EH (cell line): ENCODE results near the gene CYSLTR2.

Experiments used
- DNase-seq: peaks from one replicate; pipeline ENCODE4 v3.0.0-alpha.2; 2015; ENCODE audit warnings: low read depth

CYSLTR2 gene, protein sequence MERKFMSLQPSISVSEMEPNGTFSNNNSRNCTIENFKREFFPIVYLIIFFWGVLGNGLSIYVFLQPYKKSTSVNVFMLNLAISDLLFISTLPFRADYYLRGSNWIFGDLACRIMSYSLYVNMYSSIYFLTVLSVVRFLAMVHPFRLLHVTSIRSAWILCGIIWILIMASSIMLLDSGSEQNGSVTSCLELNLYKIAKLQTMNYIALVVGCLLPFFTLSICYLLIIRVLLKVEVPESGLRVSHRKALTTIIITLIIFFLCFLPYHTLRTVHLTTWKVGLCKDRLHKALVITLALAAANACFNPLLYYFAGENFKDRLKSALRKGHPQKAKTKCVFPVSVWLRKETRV

DNA sequence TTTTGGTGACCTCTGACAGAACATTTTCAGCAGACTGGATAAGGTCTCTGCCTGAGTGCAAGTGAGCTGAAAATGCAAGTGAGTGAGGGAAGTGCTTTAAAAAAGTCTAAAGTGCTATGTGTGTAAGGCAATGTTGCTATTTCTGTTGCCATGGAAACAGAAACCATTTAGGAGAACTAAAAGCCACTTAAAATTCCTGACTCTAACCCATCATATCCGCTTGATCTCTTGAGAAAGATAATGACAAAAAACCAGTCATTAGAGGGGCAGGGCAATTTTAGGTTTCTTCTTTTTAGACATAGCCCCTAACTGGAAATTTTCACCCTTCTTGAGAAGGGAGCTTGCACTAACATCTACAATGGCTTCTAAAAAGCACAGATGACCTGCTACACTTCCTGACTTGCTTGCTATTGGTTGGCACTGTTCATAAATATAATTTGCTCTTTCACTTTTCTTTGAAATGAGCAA, at the start of gene CYSLTR2:
Gene CYSLTR2 (plus strand): TSS at position 458 of the 468 bp plus-strand sequence. CDS start 52,889 bp downstream, outside the sequence.
- DNase-seq, result peak; percentile 66

DNA sequence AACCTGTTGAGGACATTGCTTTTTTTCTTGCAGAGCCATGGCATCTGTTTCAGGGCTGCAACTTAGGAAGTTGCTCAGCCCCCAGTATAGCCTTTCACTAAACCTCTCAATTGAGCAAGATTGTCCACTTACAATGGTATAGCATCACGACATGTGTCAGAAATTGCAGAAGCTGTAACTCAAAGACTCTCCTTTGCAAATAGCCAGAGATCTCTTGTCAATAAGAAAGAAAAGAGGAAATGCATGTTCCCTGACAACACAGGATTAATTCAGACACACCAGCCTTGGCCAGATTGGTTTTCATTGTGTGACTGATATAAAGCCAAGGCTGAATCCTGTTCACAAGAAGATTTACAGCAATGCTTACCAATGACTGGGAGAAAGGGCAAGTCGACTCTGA, 38.7 kb upstream of the CYSLTR2 start:
- DNase-seq, result no peak

DNA sequence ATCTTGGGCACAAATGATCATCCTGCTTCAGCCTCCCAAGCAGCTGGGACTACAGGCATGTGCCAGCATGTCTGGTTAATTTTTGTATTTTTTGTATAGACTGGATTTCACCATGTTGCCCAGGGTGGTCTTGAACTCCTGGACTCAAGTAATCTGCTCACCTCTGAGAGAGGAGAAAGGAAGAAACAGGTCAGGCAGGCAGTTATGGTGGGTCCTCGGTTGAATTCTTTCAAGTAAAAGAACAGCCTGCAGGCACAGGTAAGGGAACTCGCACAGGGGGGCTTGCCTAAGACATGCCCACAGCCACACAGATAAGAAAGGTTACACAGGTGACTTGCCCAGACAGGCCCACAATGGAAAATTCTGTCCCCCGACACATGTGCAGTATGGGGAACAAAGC, 34.8 kb upstream of the CYSLTR2 start:
- no peak for DNase-seq

DNA sequence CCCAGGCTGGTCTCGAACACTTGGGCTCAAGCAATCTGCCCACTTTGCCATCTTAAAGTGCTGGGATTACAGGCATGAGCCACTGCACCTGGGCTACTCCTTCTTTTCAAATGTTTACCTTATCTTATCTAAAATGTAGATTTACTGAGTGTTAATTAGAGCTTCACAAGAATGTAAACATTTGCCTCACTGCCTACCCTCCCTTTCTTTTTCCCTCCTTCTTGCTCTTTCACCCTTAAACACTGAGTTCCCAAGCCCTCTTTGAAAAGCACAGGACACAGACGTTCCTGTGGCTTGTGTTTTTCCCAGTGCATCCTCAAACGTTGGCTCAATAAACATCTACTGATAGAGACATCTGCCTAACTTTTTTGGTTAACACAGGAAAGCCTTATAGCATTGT, 32.7 kb upstream of the CYSLTR2 start:
- no peak for DNase-seq

DNA sequence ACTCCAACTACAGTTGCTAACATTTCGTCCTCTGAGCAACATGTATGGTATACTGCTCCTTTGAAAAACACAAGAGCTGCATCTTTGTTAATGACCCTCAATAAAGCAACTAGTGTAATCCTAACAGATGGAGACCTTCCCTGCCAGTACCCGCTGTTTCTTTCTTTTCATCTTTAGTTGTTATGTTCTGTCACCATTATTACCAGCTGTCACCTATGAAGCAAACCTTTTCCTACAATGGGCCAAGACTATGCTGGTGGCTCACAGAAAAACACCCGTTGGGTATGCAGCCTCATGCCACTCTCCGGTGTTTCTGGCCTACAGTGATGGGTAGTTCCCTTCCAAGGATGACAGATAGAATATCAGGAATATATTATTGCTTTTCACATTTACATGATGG, 29.7 kb upstream of the CYSLTR2 start:
- DNase-seq, result no peak

DNA sequence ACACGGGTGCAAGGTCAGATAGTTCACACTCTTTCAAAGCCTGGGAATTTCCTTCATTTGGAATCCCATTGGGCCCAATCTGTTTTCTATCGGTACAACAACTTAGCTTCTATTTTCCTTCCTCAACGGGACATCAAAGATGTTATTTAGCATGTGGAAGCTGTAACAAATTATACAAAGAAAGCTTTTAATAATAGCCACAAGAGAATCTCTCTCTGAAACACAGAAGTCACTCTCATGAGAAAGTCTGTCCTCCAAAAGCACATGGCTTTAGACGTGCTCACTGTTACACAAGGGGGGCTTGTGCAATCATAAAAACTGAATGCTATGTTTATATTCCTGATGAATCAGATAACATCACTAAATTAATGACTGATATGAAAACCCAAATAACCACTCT, 28.9 kb upstream of the CYSLTR2 start:
- no peak for DNase-seq

DNA sequence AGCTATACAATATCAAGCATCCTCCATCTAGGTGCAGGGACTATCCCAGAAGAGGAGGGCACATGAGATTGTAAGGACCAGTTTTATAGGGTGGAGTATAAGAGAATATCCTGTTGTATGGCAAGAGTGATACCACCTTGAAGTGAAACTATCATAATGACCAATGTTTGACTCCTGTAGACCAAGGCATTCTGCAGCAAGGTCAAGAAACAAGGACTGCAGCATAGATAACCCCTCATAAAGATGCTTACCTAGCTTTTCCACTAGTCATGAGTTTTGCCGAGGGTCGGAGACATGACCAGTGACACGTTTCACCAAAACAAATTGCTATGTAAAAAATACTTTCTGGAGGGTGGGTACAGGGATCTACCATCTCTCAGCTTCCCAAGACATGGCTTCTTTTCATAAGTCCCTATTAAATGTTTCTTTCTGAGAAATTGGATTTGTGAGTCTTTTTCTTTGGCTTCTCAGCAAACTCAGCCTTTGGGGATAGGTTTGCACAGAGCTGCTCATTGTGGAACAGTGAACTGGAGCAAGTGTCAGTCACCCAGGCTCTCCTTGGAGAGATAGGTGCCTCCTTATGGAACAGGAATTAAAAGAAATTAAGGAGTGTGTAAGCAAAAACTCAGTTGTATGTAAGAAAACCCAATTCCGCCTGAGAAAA, 28.2 kb upstream of the CYSLTR2 start:
- DNase-seq, result no peak

DNA sequence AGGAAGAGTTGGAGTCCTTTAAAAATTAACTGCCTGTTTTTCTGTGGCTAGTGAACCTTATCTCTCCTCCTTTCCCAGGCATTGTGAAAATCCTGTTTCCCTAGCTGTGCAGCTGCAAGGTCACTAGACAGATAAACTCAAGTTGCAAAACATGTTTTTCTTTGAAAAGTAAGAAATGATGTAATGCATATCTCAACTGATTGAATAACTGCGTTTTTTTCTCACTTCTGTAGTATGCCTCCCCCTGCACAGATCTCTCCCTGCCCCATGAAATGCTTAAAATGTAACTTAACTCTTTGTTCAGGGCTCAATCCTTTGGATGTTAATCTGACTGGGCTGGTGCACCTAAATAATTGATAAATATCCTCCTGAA, 27.7 kb upstream of the CYSLTR2 start:
- no peak for DNase-seq

DNA sequence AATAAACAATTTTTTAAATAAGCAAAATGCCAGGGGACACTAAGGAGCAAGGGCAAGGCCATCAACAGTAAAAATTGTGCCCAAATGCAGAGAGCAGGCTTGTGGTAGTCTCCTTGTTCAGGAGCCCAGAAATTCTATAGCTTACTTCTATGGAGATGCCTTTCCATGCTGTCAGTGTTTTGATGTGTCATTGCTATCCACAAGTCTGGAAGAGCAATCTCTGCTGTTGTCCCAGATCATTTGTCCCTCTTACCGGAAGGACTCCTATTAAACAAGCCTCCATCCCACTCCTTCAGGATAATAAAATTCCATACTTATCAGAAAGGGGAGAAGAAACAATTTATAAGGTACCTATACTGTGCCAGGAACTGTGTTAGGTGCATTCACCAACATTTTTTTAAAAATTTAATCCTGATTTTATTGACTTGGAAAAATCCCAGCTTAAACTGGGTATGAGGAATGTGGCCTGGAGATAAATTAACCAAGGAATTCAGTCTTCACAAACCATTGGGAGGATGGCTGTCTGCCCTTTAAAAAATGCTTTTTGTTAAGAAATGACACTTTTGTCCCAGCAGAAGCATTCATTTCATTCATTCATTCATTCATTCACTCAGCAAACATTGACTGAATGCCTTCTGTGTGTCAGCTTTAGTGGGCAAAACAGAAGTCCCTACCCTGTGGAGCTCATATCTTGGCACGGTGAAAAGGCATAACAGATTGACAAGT, 26.8 kb upstream of the CYSLTR2 start:
- DNase-seq, result no peak

DNA sequence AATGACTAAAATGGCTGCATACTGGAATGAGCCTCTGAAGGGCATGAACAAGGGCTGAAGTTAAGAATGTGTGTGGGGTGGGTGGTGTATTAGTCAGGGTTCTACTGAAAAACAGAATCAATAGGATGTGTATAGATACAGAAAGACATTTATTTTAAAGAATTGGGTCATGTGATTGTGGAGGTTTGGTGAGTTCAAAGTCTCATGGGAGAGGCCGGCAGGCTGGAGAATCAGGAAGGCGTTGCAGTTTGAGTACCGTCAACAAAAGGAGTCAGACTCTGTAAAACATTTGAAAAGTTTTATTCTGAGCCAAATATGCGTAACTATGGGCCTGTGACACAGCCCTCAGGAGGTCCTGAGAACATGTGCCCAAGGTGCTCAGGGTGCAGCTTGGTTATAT, 24.5 kb upstream of the CYSLTR2 start:
- no peak for DNase-seq

DNA sequence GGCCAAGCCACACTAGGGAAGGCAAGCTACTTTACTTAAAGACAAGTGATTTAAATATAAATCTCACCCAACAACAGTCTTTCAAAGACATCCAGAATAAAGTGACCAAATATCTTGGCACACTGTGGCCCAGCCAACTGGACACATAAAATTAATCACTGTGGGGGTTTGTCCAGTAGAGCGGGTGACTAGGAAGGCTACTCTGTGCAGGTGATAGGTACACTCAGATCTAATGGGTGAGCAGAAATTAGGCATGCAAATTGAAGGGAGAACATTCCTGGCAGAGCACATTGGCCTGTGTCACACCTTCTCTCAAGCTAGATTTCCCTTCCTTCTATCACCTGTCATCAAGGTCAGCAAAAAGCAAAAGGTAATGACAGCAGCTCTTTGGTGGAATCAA, 23.4 kb upstream of the CYSLTR2 start:
- no peak for DNase-seq

DNA sequence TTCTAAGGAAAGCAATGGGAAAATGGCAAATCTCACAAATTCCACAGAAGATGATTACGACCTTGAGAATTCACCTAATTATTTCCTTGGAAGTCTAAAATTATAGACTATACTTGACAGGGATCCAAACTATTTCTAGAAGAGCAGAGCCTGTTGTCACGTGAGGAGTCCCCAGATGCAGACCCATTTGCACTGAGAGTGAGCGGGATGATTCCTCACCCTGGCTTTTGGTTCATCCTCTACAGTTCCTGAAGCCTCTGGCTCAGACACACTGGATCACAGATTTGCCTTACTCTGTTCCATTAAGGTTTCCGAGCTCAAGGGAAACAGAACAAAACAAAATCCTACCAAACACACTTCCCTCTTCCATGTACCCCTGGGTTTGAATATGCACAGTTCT, 23.0 kb upstream of the CYSLTR2 start:
- no peak for DNase-seq

DNA sequence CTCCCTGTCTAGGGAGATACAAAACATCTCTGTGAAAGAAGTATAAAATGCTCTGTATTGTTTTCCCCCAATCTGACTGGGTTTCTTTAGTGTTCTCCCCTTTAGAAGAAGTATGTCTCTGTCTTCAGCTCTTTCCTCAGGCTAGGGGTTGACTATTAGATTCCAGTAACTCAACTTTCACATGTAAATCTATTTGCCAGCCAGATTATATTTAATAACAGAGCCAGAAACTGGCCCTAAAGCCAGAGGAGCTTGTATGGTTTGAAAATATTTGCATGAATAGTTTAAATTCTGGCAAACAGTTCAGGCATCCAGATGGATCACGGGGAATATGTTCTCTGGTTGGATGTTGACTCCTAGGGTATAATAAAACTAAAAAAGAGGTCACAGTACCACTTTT, 22.3 kb upstream of the CYSLTR2 start:
- no peak for DNase-seq

DNA sequence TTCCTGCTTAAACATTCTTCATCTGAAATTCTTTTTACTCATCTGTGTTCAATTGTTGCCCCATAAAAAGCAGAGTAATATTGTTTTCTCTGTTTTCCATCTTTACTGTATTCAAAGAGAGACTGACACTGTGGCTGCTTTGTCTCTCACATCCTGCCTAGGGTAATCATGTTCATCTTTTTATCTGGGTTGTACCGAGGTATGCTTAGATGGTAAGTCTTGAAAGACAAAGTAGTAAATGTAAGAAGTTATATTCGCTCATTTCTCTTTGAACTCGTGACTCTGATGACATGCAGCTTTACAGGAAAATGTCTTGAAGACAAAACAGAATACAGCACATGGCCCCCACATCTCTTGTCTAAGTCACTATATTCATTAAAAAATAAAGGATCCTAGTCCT, 20.0 kb upstream of the CYSLTR2 start:
- no peak for DNase-seq

DNA sequence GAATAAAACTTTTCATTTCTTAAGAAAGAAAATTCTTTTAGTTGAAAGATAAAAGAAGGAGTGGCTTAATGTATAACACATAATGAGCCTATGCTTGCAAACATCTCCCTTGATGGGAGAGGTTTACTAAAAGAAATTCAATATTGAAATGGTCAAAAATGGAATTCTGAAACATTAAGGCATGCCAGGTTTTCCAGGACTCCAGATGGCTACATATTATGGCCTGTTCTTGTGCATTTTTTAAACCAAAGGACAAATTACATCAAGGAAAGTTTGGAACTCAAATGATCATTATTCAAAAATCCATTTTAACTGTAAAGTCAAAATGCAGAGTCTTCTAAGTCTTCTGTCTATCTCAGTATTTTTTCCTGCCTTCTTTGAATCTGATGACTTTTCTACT, 19.1 kb upstream of the CYSLTR2 start:
- no peak for DNase-seq

DNA sequence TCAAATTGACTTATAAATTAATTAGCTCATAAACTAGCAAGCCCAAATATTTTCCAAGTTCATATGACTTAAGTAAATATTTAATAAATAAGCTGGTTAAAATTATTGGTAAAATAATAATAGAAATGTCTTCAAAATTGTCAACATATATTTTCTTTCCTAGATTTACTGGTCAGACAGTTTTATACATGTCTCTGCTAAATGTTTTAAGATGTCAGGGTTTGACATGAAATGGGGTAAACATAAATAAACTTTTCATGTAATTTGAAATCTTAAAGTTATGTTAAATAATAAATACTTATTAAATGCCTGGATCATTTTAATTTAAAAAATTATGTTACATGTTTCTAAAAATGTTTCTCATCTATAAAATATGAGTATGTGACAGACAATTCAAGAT, 18.3 kb upstream of the CYSLTR2 start:
- DNase-seq, result no peak

DNA sequence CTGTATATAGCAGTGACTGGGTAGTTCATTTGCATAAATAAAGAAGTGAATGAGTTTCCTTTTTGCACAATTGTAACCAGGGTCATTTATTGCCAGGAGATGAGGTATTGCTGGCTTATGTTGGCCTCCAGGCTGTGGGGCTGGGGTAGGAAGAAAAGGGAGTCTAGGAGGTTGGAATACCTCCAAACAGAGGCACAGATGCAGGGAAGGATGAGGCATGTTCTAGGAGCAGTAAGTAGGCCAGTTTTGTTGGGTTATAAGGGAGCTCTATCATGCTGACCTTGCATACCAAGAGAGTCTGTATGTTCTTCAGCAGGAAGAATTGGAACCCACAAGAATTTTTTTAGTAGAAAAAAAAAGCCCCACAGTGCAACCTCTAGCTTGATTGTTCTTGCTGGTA, 17.2 kb upstream of the CYSLTR2 start:
- DNase-seq, result peak; percentile 48

DNA sequence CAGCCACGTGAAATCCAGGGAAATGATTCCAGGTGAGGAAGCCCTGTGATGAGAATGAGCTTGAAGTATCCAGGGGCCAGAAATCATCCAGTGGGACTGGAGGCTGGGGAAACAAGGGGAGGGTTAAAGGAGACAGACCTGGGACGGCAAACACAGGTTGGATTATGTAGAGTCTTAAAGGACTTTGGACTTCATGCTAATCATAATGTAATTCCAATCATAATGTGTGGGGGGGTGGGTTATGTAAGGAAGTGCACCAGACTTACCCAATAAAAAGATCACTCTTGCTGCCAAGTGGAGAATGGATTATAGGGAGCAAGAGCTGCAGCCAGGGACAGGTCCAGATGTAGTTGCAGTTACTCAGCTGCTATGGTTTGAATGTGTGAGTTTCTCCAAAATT, 16.1 kb upstream of the CYSLTR2 start:
- DNase-seq, result no peak

DNA sequence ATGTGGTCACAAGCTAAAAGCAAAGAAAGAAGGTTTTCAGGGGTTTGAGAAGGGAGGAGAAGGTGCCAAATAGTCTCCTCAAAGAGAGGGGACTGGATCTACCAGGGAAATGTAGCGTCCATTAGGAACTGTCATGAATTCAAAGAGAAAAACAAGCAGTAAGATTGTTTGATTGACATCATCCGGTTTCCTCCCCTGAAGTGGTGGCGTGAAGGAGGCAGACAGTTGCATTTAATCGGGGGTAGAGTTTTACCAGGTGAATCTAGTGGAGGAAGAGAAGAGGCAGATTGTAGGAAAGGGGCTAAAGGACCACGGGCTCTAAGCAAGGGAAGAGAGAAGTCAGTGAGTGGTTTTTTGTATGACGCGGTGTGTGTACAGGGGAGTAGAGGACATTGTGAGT, 13.0 kb upstream of the CYSLTR2 start:
- DNase-seq, result no peak

DNA sequence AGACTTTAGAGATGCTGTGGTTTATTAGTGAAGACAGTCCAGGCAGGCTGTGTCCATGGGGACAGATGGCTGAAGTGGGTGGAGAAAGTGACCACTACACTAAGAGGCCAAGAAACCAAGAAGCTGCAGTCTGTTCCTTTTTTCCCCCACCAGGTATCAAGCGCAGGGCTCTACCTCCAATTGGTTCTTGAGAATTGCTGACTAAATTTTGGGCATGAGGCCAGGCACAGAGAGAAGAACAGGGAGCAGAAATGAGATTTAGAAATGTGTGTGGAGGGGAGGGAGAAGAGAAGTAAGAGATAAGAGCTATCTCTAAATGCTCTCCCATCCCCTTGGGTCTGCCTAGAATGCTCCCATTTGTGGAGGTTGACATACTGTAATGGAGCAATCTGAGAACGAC, 12.3 kb upstream of the CYSLTR2 start:
- no peak for DNase-seq

DNA sequence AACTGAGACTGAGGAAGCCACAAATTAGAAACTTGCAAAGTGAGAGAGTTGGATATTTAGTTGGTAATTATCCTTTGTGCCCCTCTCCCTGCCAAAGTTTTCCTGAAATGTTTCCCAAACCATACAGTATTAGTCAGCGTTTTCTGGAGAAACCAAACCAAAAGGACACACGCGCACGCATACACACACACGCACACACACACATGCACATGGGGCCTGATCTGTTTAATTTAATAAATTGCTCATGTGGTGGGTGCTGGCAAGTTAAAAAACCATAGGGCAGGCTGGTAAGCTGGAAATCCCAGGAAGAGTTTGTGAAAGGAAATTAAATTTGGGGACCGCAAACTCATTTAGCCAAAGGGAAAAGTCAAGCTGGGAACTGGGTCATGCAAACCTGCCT, 11.7 kb upstream of the CYSLTR2 start:
- DNase-seq, result no peak

DNA sequence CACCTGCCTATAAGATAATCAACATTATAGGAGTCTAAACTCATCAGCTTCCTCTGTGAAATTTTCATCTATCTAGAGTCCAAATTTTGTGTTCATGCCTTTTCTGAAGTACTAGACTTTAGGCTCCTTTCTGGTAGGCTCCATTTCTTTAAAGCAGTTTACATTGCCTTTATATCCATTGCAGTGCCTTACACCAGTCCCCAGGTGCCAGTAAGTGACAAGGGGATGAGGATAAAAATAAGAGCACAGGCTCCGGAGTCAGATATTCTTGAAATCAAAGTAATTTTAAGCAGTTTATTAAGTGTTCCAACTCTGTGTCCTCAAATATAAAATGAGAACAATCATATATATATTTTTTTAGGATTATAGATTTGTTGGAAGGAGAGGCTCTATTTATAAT, 10.6 kb upstream of the CYSLTR2 start:
- DNase-seq, result no peak

DNA sequence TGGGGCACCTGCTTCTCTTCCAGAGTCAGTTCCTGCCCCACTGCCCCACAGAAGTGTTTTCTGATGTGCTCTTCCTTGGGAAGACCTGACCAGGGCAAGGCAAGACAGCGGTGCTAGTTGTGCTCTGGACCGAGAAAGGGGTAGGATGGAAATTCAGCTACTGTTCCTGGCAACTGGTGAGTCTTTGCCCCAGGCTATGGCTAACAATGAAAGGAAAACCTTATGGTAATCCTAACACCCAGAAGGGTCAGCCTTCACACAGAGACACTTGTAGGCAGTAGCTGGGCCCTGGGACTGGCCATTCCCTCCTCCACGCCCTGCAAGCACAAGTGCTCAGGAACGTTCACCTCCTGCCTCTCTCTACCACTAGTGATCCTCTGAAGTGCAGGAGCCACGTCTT, 9.6 kb upstream of the CYSLTR2 start:
- DNase-seq, result no peak
